Tibial artery (tissue), 4 donors: ENCODE measurements around the gene THG1L.

Experiments used
- DNase-seq, 2 donors: peaks; one replicate each; pipeline ENCODE4 v3.0.0-alpha.2; 2019
- H3K27ac ChIP-seq, 2 donors: fragments of 200-600 bp; sonication (generic) in 1 of 2; 1 replicate in 1 of 2; 2 replicates in 1 of 2; pipeline ENCODE4 v1.5.1; 2018 to 2019; ENCODE audit warnings: mild to moderate bottlenecking in 1 of 2
- H3K27me3 ChIP-seq, 2 donors: fragments of 200-600 bp; sonication (generic) in 1 of 2; one replicate each; pipeline versions ENCODE4 v1.5.1 to v1.6.0; 2016 to 2019
- H3K36me3 ChIP-seq, 3 donors: fragments of 200-600 bp; sonication (generic) in 2 of 3; one replicate each; pipeline ENCODE4 v1.5.1; 2016 to 2019; ENCODE audit warnings: mild to moderate bottlenecking in 2 of 3
- H3K4me1 ChIP-seq, 4 donors: fragments of 200-600 bp; sonication (generic) in 2 of 4; 1 replicate in 3 of 4; 2 replicates in 1 of 4; pipeline ENCODE4 v1.5.1; 2016 to 2019
- H3K4me3 ChIP-seq, 2 donors: fragments of 200-600 bp; sonication (generic) in 1 of 2; 1 replicate in 1 of 2; 2 replicates in 1 of 2; pipeline ENCODE4 v1.5.1; 2018 to 2019; ENCODE audit warnings: mild to moderate bottlenecking in 2 of 2
- H3K9me3 ChIP-seq, 3 donors: fragments of 200-600 bp; sonication (generic) in 1 of 3; one replicate each; pipeline ENCODE4 v1.5.1; 2016 to 2019
- intact Hi-C: fragments of 100-400 bp; cut with DNase I; formaldehyde crosslinking; loops from one replicate; pipeline ENCODE4 v1.15.0; 2023; ENCODE audit warnings: low total_unique reads
- TF ChIP-seq, protein P1 (sequence below), 2 experiments: fragments of 200-600 bp in 1 of 2; fragments of 450-650 bp in 1 of 2; IDR thresholded peaks; one replicate each; pipeline ENCODE4 v1.5.1; 2017 to 2019; ENCODE audit warnings: antibody characterized with exemption in 2 of 2, mild to moderate bottlenecking in 1 of 2, moderate library complexity in 1 of 2

THG1L gene

DNA sequence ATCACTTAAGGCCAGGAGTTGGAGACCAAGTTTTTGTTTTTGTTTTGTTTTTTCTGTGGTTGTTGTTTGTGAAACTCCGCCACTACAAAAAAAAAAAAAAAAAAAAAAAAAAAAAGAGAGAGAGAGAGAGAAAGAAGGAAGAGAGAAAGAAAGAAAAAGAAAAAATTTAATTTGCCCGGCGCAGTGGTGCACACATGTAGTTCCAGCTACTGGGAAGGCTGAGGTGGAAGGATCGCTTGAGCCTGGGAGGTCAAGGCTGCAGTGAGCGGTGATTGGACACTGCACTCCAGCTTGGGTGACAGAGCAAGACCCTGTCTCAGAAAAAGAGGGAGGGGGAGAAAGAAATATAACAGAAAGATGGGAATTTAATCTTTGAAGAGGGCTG is 902 bp downstream of the THG1L start:
- no peak for DNase-seq
- Histone ChIP-seq H3K27me3 (no peaks in the 10 kb centered on the region), H3K4me3 (peak overlapping the region; percentile 64 to 82), H3K27ac (no peak overlapping the region), H3K36me3 (peaks cover 18 to 41% (median 21%) of the 10 kb centered on the region in 3 donors), H3K4me1 (peaks cover 0 to 4% (median 2%) of the 10 kb centered on the region in 4 donors), H3K9me3 (no peaks in the 10 kb centered on the region)
- intact Hi-C loops, result loop anchor here (10.0 kb wide), 1 partner anchor 567 kb away; the partner anchor contains the start of gene GARIN3
- TF ChIP-seq, protein P1, sequence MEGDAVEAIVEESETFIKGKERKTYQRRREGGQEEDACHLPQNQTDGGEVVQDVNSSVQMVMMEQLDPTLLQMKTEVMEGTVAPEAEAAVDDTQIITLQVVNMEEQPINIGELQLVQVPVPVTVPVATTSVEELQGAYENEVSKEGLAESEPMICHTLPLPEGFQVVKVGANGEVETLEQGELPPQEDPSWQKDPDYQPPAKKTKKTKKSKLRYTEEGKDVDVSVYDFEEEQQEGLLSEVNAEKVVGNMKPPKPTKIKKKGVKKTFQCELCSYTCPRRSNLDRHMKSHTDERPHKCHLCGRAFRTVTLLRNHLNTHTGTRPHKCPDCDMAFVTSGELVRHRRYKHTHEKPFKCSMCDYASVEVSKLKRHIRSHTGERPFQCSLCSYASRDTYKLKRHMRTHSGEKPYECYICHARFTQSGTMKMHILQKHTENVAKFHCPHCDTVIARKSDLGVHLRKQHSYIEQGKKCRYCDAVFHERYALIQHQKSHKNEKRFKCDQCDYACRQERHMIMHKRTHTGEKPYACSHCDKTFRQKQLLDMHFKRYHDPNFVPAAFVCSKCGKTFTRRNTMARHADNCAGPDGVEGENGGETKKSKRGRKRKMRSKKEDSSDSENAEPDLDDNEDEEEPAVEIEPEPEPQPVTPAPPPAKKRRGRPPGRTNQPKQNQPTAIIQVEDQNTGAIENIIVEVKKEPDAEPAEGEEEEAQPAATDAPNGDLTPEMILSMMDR (IDR thresholded peaks at IDR 0.05), result no peak

DNA sequence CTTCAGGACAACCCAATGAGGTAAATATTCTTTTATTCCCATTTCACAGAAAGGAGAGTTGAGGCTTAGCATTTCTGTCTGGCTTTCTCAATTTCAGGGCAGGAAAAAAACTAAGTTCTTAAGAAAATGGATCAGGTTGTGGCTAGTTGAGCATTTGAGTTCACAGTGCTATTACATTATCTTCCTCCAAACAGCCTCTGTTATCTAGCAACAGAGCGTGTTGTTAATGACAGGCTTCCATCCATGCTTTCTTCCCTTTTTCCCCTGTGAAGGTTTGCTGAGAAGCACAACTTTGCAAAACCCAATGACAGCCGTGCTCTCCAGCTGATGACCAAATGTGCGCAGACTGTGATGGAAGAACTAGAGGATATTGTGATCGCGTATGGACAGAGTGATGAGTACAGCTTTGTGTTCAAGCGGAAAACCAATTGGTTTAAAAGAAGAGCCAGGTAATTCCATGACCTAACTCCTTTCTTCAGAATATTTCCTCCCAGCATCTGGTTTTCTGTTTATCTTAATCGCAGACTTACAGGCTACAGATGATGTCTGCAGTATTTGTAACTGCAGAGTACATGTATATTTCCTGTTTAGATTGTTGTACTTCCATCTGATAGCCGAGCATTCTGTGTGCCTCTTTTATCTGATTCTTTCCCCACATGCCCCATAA is 1.5 kb downstream of the THG1L start:
- Histone ChIP-seq H3K27me3 (no peaks in the 10 kb centered on the region), H3K27ac (no peak overlapping the region), H3K9me3 (no peaks in the 10 kb centered on the region), H3K4me1 (peaks cover 0 to 4% (median 2%) of the 10 kb centered on the region in 4 donors), H3K36me3 (peaks cover 20 to 47% (median 25%) of the 10 kb centered on the region in 3 donors), H3K4me3 (no peak overlapping the region)
- intact Hi-C loops, result loop anchor here (10.0 kb wide), 1 partner anchor 568 kb away; the partner anchor contains the start of gene GARIN3
- TF ChIP-seq, protein P1 (IDR thresholded peaks at IDR 0.05), result no peak
- no peak for DNase-seq

DNA sequence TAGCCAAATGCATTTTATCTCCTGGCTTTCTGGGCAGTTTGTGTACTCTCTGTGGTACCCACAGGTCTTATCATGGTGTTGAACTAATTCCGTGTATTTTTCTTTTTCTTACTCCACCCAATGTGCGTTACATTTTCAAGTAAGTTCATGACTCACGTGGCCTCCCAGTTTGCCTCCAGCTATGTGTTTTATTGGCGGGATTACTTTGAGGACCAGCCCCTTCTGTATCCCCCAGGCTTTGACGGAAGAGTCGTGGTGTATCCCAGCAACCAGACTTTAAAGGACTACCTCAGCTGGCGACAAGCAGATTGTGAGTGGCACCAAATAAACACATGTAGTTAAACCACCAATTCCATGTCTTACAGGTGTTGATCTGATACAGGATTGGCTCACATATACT is 3.2 kb downstream of the THG1L start:
- H3K4me1 ChIP-seq, result peaks cover 0 to 4% (median 2%) of the 10 kb centered on the region in 4 donors
- DNase-seq, result no peak
- TF ChIP-seq, protein P1 (IDR thresholded peaks at IDR 0.05), result no peak
- no peaks in the 10 kb centered on the region for H3K27me3 ChIP-seq
- H3K27ac ChIP-seq, result no peak overlapping the region
- peaks cover 20 to 58% (median 34%) of the 10 kb centered on the region in 3 donors for H3K36me3 ChIP-seq
- intact Hi-C loops, result loop anchor here (10.0 kb wide), 1 partner anchor 570 kb away; the partner anchor contains the start of gene GARIN3
- no peaks in the 10 kb centered on the region for H3K9me3 ChIP-seq
- H3K4me3 ChIP-seq, result no peak overlapping the region

DNA sequence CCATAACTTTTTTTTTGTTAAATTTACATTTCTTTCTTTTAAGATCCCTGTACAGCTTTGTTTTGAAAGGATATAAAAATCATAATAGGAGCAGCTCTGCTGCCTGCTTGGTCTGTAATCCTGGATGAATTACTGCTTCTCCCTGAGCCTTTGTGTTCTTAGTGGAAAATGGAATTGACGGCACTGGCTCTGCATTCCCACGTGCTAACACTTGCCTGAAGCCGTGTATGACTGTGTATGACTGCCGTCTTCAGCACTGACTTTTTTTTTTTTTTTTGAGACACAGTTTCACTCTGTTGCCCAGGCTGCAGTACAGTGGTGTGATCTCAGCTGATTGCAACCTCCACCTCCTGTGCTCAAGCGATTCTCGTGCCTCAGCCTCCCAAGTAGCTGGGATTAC is 4.8 kb downstream of the THG1L start:
- intact Hi-C loops, result loop anchor here (10.0 kb wide), 1 partner anchor 571 kb away; the partner anchor contains the start of gene GARIN3
- peaks cover 20 to 60% (median 34%) of the 10 kb centered on the region in 3 donors for H3K36me3 ChIP-seq
- no peak for DNase-seq

DNA sequence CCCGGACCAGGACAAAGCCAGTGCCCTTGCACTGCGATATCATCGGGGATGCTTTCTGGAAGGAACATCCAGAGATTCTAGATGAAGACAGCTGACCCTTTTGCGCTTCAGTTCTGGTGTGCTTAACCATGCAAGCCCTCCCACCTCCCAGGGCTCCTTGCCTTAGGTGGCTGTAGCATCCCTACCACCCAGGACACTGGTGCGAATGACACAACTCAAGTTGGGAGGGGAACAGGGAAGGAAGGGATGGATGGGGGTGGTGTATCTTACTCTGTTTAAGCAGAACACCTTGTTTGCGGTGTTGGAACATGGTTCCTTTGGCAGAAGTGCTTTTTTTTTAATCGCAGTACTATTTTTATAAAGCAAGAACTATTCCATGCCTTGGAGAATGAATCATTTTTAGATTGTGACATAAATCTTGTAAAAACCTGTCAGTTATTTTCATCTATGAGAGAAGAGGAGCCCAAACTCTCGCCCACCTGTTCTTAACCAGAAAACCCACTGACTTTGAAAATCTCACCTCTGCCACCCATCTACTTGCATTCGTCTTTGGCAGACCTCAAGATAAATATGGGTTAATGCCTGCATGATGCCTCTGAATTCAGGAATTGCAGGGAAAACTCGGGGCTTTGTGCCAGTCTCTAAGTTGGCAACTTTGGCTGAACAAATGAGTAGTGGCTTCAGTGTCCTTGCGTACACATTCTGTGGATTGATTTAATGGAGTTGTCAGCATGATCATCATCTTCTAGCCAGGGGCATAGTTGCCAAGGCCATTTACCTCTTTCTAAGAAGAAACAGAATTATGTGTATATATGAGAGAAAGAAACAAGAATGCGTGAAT is 8.4 kb downstream of the THG1L start:
- no peak overlapping the region for H3K27ac ChIP-seq
- intact Hi-C loops, result loop anchor here (10.0 kb wide), 1 partner anchor 575 kb away; the partner anchor contains the start of gene GARIN3
- TF ChIP-seq, protein P1 (IDR thresholded peaks at IDR 0.05), result no peak
- DNase-seq, result no peak
- no peak overlapping the region for H3K4me3 ChIP-seq
- peaks cover 20 to 40% (median 32%) of the 10 kb centered on the region in 3 donors for H3K36me3 ChIP-seq
- peaks cover 0 to 10% (median 5%) of the 10 kb centered on the region in 4 donors for H3K4me1 ChIP-seq
- H3K9me3 ChIP-seq, result no peaks in the 10 kb centered on the region
- no peaks in the 10 kb centered on the region for H3K27me3 ChIP-seq

More for the DNA sequence above, 4.8 kb downstream of the THG1L start:
- H3K27me3 ChIP-seq, result no peaks in the 10 kb centered on the region
- TF ChIP-seq, protein P1 (IDR thresholded peaks at IDR 0.05), result no peak
- H3K4me3 ChIP-seq, result no peak overlapping the region
- no peak overlapping the region for H3K27ac ChIP-seq
- H3K9me3 ChIP-seq, result no peaks in the 10 kb centered on the region
- H3K4me1 ChIP-seq, result peaks cover 0 to 4% (median 2%) of the 10 kb centered on the region in 4 donors
